Astrocyte of the spinal cord (primary cell): ENCODE data around the gene C4BPA.

ENCODE experiments used
- DNase-seq: peaks from one replicate; pipeline ENCODE4 v3.0.0; 2011; ENCODE audit warnings: low read depth, low spot score
- H3K4me3 ChIP-seq: 2 replicates; pipeline ENCODE4 v1.5.1; 2011; ENCODE audit warnings: low read depth, mild to moderate bottlenecking, low read length, moderate library complexity
- CTCF ChIP-seq: IDR thresholded peaks from 2 replicates; pipeline ENCODE4 v1.5.1; 2012; ENCODE audit warnings: low read depth, mild to moderate bottlenecking, low read length, inconsistent platforms
- in situ Hi-C: cut with HindIII; loops from 2 replicates; pipeline ENCODE4 v1.10.0; 2017; ENCODE audit warnings: low sequenced_read_pairs

C4BPA gene

GRCh38 chr1:207145401-207146058, 41.5 kb downstream of the C4BPA start:
- no peak overlapping the region for H3K4me3 ChIP-seq
- no peak for TF ChIP-seq CTCF
- in situ Hi-C loops, result no loop called here
- no peak for DNase-seq

- DNase-seq, result no peak
- TF ChIP-seq CTCF, result no peak
- in situ Hi-C loops, result no loop called here
- H3K4me3 ChIP-seq, result no peak overlapping the region
Observed at GRCh38 chr1:207151920-207152319, 47.9 kb downstream of the C4BPA start.

- no peak for DNase-seq
- H3K4me3 ChIP-seq, result no peak overlapping the region
- no peak for TF ChIP-seq CTCF
- in situ Hi-C loops, result no loop called here
Observed at GRCh38 chr1:207152792-207153468, 48.9 kb downstream of the C4BPA start.

- no peak for TF ChIP-seq CTCF
- no peak overlapping the region for H3K4me3 ChIP-seq
- no peak for DNase-seq
- in situ Hi-C loops, result no loop called here
Observed at GRCh38 chr1:207155028-207155427, 51.0 kb downstream of the C4BPA start.

- no peak for TF ChIP-seq CTCF
- in situ Hi-C loops, result no loop called here
- no peak overlapping the region for H3K4me3 ChIP-seq
- DNase-seq, result no peak
Observed at GRCh38 chr1:207156095-207156494, 52.1 kb downstream of the C4BPA start.

GRCh38 chr1:207156826-207157225, 52.8 kb downstream of the C4BPA start:
- H3K4me3 ChIP-seq, result no peak overlapping the region
- TF ChIP-seq CTCF, result no peak
- in situ Hi-C loops, result no loop called here
- peak; percentile 17 for DNase-seq
